ENCODE measurements around the gene KPNA2. TPM values are rescaled to one million over a fixed set of nuclear protein-coding genes. Genes with fewer than 3 reads are reported as not detected.

Gene KPNA2
- total and polyA plus RNA-seq, 10 of the 15 experiments (the other 5 are each of a cell fraction or from before 2014, with no cell fraction given): 202 to 731 (median 283) TPM

DNA sequence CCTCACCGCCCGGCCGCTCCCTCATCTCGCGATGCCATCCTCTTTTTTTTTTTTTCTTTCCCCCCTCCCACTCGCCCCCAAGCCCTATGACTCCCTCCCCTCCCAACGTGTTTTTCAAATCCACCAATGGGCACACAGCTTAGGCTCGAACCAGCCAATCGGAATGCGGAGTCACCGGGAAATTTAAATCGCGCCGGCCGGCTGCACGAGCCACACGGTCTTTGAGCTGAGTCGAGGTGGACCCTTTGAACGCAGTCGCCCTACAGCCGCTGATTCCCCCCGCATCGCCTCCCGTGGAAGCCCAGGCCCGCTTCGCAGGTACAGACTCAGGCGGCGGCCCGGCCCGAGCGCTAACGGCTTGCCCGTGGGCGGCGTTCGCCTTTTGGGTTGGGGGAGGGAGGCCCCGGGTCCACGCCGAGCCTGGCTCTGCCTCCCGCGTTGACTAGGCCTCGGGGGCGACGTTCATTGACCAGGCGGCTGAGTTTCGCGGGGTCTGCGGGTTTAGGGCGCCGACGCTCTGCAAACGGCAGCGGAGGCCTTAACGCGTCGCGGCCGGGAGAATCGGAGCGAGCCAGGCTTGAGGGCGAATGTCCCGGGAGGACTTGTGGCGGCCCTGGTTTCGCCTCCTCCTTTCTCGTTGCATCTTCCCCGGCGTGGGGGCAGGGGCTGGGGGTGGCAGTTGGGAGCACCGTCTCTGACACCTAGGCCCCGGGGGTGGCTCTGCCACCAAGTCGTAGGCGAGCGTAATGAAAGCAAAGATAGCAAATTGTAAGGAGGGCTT, at the start of gene KPNA2 (continued):
- TF ChIP-seq LARP7 (IDR thresholded peaks at IDR 0.05): peak; percentile 82
- TF ChIP-seq NFYA (IDR thresholded peaks at IDR 0.05; ENCODE audit: borderline replicate concordance, low read depth, low read length): peak; percentile 17; the same call in 1 of the 2 replicates
- peak; percentile 57; the same call in 1 of the 2 replicates for TF ChIP-seq ASH2L (IDR thresholded peaks at IDR 0.05; ENCODE audit: borderline replicate concordance, low read depth)
- 0 out of 2 replicates have a peak, but pooled peaks have one; percentile 24 for TF ChIP-seq PAX5 (IDR thresholded peaks at IDR 0.05; ENCODE audit: borderline replicate concordance, low read depth, low read length)
- peak; percentile 90; the same call in 1 of the 2 replicates for TF ChIP-seq PML (IDR thresholded peaks at IDR 0.05; ENCODE audit: low read length)
- peak; percentile 20 for TF ChIP-seq FOS (IDR thresholded peaks at IDR 0.05; ENCODE audit: borderline replicate concordance, extremely low read depth, insufficient read length)
- TF ChIP-seq ZBED1 (IDR thresholded peaks at IDR 0.05; ENCODE audit: borderline replicate concordance): no peak
- no peak for TF ChIP-seq EP300 (IDR thresholded peaks at IDR 0.05; ENCODE audit: borderline replicate concordance in 1 of 2, control insufficient read depth in 1 of 2, low read depth in 2 of 2, low read length in 2 of 2)
- no peak for TF ChIP-seq SUZ12 (IDR thresholded peaks at IDR 0.05; ENCODE audit: unreplicated experiment)
- no peak for TF ChIP-seq ESRRA (IDR thresholded peaks at IDR 0.05; ENCODE audit: low read length)
- TF ChIP-seq YBX1 (IDR thresholded peaks at IDR 0.05): no peak
- TF ChIP-seq, protein P1, sequence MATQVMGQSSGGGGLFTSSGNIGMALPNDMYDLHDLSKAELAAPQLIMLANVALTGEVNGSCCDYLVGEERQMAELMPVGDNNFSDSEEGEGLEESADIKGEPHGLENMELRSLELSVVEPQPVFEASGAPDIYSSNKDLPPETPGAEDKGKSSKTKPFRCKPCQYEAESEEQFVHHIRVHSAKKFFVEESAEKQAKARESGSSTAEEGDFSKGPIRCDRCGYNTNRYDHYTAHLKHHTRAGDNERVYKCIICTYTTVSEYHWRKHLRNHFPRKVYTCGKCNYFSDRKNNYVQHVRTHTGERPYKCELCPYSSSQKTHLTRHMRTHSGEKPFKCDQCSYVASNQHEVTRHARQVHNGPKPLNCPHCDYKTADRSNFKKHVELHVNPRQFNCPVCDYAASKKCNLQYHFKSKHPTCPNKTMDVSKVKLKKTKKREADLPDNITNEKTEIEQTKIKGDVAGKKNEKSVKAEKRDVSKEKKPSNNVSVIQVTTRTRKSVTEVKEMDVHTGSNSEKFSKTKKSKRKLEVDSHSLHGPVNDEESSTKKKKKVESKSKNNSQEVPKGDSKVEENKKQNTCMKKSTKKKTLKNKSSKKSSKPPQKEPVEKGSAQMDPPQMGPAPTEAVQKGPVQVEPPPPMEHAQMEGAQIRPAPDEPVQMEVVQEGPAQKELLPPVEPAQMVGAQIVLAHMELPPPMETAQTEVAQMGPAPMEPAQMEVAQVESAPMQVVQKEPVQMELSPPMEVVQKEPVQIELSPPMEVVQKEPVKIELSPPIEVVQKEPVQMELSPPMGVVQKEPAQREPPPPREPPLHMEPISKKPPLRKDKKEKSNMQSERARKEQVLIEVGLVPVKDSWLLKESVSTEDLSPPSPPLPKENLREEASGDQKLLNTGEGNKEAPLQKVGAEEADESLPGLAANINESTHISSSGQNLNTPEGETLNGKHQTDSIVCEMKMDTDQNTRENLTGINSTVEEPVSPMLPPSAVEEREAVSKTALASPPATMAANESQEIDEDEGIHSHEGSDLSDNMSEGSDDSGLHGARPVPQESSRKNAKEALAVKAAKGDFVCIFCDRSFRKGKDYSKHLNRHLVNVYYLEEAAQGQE (IDR thresholded peaks at IDR 0.05; ENCODE audit: low read depth, low read length): no peak
- TF ChIP-seq, protein P2, sequence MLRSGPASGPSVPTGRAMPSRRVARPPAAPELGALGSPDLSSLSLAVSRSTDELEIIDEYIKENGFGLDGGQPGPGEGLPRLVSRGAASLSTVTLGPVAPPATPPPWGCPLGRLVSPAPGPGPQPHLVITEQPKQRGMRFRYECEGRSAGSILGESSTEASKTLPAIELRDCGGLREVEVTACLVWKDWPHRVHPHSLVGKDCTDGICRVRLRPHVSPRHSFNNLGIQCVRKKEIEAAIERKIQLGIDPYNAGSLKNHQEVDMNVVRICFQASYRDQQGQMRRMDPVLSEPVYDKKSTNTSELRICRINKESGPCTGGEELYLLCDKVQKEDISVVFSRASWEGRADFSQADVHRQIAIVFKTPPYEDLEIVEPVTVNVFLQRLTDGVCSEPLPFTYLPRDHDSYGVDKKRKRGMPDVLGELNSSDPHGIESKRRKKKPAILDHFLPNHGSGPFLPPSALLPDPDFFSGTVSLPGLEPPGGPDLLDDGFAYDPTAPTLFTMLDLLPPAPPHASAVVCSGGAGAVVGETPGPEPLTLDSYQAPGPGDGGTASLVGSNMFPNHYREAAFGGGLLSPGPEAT (IDR thresholded peaks at IDR 0.05; ENCODE audit: low read depth): no peak
- TF ChIP-seq KLF5 (IDR thresholded peaks at IDR 0.05; ENCODE audit: partially characterized antibody): no peak
- peak; percentile 73; the same call in 1 of the 2 replicates for TF ChIP-seq RB1 (IDR thresholded peaks at IDR 0.05; ENCODE audit: borderline replicate concordance)
- TF ChIP-seq STAT1 (conservative IDR thresholded peaks at IDR 0.05): peak; percentile 51; the same call in 1 of the 2 replicates
- TF ChIP-seq FOXM1 (IDR thresholded peaks at IDR 0.05; ENCODE audit: low read depth, low read length): peak; percentile 96
- TF ChIP-seq, protein P3, sequence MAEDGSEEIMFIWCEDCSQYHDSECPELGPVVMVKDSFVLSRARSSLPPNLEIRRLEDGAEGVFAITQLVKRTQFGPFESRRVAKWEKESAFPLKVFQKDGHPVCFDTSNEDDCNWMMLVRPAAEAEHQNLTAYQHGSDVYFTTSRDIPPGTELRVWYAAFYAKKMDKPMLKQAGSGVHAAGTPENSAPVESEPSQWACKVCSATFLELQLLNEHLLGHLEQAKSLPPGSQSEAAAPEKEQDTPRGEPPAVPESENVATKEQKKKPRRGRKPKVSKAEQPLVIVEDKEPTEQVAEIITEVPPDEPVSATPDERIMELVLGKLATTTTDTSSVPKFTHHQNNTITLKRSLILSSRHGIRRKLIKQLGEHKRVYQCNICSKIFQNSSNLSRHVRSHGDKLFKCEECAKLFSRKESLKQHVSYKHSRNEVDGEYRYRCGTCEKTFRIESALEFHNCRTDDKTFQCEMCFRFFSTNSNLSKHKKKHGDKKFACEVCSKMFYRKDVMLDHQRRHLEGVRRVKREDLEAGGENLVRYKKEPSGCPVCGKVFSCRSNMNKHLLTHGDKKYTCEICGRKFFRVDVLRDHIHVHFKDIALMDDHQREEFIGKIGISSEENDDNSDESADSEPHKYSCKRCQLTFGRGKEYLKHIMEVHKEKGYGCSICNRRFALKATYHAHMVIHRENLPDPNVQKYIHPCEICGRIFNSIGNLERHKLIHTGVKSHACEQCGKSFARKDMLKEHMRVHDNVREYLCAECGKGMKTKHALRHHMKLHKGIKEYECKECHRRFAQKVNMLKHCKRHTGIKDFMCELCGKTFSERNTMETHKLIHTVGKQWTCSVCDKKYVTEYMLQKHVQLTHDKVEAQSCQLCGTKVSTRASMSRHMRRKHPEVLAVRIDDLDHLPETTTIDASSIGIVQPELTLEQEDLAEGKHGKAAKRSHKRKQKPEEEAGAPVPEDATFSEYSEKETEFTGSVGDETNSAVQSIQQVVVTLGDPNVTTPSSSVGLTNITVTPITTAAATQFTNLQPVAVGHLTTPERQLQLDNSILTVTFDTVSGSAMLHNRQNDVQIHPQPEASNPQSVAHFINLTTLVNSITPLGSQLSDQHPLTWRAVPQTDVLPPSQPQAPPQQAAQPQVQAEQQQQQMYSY (CRISPR knock-in tag; IDR thresholded peaks at IDR 0.05): no peak

Data from GM12878 (cell line).